GM19468 (cell line): Measurements from ENCODE around the gene A3GALT2.
"Not testable (repeated sequence)": the region's sequence is repeated elsewhere in the genome, so short reads cannot be mapped to it uniquely, and the experiment has no call there.

ENCODE experiments used
- ATAC-seq: cut with Tn5 transposase; IDR thresholded peaks from one replicate; pipeline ENCODE4 v1.9.1; 2021; ENCODE audit warnings: mild to moderate bottlenecking, moderate library complexity, moderate number of reproducible peaks; ENCODE audit not compliant: unreplicated experiment; ENCODE audit errors: extremely low read depth

A3GALT2 gene

DNA sequence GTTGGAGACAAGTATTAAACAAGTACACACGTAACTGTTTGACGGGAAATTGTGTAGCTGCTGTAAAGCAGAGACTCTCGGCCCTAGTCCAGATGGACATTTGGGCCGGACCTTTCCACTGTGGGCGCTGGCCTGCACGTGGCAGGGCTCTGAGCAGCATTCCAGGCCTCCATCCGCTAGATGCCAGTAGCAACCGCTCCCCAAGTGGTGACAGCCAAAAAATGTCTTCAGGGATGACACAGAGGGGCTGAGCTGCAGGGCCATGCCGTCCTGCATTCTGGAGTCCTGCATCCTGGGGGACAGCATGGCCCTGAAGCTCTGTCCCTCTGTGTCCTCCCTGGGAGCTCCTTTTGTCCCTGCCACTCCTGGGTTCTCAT, 24.8 kb downstream of the A3GALT2 start:
- ATAC-seq = no peak

DNA sequence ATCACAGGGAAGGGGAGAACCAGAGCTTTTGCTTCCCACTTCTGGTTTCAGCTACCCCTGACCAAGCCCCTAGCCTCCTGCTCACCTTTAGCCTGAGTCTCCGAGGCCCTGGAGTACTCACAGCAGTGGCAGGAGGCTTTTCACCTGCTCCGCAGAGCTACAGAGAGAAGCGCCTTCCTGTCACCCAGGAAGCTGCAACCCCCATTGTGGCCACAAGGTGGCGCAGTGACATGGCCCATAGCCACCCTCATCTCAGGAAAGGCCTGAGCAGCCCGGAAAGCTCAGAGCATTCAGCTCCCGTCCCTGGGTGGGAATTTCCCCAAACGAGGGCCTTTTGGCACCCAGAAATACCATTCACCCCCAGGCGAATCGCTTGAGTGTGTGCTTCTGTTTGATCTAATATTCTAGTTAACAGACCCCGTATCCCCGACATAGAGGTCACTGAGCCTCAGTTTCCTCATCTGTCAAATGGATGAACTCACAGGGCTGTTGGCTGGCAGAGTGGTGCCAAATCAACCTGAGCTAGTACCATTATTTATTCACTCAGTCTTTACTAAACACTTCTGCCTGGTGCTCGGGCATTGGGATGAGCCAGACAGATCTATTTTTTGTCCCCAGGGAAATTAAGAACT, 25.3 kb downstream of the A3GALT2 start:
- no peak for ATAC-seq

DNA sequence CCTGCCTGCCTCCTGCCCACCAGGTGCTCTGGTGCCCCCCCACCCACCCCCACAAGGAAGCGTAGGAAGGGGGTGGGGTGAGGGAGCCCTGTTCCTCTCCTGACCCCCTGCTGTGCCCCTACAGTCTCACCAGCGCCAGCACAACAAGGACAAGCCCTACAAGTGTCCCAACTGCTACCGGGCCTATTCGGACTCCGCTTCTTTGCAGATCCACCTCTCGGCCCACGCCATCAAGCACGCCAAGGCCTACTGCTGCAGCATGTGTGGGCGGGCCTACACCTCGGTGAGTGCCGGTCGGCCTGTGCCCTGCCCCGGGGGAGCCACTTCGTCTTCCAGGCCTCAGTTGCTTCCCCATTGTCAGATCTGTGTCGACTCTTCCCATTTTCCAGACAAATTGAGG, 25.9 kb downstream of the A3GALT2 start:
- ATAC-seq = no peak

DNA sequence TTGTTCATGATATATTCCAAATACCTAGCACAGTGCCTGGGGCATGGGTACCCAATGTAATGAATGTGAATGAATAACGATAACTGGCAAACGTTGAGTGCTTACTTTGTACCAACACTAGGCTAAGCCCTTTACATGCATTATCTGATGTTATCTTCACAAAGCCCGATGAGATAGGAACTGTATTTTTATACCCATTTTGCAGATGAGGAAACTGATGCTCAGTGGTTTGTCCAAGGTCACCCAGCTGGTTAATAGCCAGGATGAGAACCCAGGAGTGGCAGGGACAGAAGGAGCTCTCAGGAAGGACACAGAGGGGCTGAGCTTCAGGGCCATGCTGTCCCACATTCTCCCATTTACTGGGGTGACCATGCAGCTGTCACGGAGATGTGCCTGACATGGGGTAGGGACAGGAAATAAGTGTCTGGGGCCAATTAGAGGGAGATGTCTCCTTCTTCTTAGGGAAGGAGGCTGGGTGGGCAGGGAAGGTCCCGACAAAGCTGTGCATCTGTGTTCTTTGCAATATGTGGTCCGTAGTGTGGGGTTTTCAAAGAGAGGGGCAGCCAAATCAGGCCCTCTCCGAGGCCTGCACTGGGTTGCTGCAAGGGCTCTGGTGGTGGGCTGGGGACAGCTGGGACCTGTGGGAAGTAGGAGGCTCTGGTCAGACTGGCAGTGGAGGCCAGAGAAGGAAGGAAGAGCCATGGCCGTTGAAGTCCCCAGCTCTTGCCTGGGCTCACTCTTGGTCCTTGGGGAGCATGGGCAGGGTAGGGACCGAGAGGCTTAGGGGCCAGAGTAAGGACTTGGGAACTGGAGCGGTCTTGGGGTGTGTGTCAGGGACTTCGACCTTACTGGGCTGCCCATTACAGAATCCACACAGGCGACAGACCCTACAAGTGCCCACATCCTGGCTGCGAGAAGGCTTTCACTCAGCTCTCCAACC, 26.6 kb downstream of the A3GALT2 start:
- no peak for ATAC-seq

DNA sequence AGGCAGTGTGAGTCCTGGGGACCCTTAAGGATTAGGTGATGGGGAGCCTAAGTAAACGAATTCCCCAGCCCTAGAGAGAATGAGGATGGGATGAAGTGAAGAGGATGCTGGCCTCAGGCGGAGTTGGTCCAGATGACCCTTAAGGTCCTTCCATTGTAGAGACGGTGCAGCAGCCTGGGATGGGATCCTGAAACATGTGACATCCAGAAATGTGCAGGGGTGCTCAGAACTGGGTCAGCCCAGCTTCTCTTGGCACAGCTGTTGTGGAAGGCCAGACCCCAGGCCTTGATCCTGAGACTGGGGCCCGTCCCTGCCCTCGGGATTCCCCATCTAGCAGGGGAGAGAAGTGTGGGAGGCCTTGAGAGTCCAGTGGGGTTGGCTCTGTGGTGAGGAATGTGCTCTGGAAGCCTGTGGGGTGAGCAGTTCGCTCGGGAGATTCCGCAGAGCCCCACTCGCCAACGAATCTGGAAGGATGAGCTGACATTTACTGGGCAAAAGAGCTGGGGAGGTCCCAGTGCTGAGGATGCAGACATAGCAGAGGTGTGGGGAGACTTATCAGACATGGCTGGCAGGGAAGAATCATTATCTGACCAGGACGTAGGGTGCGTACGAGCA, 28.1 kb downstream of the A3GALT2 start:
- ATAC-seq = no peak

DNA sequence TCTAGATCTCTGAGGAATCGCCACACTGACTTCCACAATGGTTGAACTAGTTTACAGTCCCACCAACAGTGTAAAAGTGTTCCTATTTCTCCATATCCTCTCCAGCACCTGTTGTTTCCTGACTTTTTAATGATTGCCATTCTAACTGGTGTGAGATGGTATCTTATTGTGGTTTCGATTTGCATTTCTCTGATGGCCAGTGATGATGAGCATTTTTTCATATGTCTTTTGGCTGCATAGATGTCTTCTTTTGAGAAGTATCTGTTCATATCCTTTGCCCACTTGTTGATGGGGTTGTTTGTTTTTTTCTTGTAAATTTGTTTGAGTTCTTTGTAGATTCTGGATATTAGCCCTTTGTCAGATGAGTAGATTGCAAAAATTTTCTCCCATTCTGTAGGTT, 30.3 kb downstream of the A3GALT2 start:
- not testable (repeated sequence) for ATAC-seq

DNA sequence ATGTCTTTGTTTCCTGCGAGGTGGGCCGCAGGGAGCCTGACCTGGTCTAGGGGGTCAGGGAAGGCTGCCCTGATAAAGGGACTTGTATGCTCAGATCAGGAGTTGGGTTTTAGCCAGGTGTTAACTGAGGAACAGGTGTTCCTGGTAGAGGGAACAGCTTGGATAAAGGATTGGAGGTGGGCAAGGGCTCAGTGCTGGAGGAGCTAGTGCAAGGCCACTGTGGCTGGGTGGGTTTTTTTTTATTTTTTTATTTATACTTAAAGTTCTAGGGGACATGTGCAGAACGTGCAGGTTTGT, 31.1 kb downstream of the A3GALT2 start:
- ATAC-seq = no peak

DNA sequence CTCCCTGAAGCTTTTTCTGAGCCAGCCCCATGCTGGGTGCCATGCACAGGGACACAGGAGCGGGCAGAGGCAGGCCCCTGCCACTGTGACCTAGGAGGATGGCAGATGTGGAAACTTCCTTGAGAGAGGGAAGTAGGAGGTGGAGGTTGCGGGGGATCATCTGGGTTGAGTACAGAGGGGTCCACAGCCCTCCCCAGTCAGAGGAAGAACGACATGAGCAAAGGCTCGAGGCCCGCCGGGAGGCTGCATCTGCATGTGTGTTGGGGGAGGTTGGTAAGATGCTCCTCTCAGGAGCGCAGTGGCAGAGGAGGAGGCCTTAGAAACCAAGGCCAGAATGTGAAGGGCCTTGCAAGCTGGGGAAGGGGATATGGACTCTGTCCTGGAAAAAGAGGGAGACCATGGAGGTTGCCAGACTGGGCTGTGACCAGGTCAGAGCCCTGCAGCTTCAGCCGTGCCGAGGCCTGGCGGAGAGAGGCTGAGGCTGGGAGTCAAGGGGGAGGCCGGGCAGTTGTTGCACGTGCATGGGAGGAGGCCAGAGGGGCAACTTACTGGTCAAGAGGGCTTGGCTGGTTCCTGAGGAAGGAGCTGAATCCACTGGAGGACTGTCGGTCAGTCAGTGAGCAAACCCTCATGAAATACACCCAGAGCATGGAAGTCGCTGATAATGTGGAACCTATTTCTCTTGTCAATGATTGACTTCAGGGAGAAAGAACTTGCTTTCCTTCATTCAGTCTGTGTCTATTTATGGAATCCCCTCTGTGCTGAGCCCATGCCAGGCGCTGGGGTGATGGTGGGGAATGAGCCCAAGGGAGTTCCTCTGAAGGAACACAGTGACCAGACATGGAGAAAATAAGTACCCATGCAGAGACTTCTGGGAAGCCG, 31.7 kb downstream of the A3GALT2 start:
- ATAC-seq = no peak

DNA sequence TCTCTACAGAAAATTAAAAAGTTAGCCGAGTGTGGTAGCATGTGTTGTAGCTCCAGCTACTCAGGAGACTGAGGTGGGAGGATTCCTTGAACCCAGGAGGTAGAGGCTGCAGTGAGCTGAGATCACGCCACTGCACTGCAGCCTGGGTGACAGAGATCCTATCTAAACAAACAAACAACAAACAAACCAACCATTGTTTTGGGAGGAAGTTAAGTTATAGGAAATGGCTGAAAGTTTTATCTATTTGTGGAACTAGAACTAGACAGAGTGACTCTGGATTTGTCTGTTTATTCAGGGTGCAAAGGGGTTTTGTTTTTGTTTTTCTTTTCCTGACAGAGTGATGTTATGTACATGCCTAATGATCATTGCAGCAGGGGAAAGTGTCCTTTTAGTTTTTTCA, 33.6 kb downstream of the A3GALT2 start:
- no peak for ATAC-seq

DNA sequence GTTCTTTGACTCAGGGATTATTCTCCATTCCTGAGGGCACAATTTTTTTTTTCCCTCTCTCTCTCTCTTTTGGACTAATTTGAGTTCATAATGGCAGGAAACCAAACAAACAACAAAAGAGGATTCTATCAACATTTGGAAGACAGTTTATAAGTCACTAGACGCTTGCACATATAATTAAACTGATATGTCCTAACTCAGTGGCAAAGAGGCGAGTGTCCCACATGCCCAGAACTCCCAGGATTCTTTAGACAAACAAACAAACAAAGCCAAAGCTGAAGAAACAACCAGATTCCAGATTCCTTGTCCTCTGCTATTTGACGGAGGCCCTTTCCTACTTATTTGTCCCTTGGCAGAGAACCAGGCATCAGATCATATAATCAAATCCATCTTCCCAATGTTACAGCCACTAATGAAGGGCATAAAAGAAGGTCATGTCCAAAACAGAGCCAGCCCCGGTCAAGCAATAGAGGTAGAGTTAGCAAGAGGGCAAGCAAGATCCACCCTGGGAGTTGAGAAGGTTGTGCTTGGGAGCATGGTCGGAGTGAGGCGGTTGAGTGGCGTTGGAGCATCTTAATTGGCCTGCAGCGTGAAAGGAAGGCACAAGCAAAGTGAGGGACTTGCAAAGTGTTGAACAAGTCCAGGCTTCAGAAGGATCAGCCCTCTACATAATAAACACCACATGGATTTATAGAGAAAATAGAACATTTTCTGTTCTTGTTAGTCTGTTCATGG, 34.3 kb downstream of the A3GALT2 start:
- no peak for ATAC-seq

DNA sequence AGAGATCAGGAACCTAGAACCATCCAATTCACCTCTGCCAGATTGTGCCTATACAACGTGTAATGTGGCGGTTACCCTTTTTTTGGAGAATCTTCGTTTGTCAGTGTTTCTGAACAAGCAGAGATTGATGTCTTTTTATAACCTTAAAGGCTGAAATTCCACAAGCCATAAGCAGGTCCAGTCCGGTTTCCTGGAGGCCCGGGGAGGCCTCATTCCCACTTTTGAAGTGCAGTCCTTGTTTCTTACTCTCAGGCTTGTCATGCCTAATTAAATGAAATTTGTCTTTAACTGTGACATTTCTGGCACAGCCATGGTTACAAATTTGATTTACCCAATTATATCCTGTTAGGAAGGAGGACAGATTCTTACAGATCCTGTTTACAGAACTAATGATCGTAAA, 36.8 kb downstream of the A3GALT2 start:
- no peak for ATAC-seq

DNA sequence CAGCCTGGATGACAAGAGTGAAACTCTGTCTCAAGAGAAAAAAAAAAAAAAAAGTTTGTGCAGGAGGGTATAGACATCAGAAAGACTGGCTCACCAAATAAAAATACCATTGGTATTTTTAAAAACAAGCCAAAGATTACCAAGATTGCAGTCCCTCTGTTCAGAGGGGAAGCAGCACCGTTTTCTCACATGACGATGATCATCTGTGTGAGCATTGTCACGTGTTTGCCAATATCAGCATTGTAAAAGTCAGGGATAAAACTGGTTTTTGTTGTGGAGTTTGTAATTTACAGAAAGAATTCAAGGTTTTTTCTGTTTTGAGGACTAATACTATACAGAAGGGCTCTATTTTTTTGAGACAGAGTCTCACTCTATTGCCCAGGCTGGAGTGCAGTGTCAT, 38.1 kb downstream of the A3GALT2 start:
- ATAC-seq = no peak

DNA sequence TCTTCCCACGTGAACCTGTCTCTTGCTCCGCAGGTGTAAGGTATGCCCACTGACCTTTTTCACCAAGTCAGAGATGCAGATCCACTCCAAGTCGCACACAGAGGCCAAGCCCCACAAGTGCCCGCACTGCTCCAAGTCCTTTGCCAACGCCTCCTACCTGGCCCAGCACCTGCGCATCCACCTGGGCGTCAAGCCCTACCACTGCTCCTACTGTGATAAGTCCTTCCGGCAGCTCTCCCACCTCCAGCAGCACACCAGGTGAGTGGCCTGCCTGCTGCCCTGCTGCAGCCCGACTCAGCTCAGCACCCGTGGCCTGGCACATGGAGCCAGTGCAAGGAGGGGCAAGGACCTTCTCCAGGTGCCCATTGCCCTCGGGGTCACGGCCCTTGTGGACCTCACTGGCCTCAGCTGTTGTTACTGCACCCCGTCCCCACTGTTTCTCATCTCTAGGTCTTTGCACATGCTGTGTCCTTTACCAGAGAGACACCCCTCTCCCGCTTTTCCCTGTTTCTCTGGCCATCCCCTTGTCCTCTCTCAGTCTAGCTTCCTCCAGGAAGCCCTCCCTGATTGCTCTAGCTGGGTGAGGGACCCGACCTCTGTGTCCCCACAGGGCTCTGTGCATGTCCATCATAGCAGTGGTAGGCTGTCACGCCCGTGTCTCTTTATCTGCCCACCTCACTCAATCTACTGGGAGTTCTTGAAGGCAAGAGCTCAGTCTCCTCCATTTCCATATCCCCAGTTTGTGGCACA, 39.2 kb downstream of the A3GALT2 start:
- no peak for ATAC-seq

DNA sequence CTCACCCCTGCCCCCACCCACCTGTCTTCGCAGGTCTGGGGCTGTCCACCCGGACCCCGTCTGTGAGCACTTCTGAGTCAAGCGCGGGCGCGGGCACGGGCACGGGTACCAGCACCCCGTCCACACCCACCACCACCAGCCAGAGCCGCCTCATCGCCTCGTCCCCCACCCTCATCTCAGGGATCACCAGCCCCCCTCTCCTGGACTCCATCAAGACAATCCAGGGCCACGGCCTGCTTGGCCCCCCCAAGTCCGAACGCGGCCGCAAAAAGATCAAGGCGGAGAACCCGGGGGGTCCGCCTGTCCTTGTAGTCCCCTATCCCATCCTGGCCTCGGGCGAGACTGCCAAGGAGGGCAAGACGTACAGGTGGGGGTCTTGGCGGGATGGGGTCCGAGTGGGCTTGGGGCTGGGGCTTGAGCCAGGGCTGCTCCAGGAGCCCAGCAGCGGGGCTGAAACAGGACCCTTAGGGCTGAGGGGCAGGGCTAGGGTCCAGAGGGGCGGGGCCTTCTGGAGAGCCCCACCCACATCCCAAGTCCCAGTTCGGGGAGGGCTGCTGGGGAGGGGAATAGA, 40.7 kb downstream of the A3GALT2 start:
- no peak for ATAC-seq

DNA sequence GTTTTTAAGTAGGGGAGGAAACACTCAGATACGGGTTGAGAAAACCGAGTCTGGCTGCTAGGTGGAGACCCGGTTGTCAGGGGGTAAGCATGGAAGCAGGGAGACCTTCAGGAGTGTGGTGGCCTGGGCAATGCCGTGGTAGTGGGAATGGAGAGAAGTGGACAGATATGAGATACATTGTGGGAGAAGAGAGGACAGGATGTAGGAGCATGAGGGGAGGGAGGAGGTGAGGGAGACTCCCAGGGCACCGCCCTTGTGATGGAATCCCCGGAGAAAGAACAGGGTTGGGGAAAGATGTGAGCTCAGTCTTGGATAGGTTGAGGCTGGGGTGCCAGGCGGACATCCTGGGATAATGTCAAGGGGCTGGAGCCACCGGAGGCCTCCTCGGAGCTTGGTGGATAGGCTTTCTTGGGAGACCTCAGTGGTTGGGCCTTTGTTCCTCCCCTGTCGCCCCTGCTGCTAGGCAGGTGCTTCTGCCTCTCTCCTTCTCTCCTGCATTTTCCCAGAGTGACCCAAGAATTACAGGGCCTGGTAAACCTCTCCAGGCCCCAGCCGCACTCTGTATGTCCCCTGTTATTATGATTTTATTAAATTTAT, 43.3 kb downstream of the A3GALT2 start:
- no peak for ATAC-seq

DNA sequence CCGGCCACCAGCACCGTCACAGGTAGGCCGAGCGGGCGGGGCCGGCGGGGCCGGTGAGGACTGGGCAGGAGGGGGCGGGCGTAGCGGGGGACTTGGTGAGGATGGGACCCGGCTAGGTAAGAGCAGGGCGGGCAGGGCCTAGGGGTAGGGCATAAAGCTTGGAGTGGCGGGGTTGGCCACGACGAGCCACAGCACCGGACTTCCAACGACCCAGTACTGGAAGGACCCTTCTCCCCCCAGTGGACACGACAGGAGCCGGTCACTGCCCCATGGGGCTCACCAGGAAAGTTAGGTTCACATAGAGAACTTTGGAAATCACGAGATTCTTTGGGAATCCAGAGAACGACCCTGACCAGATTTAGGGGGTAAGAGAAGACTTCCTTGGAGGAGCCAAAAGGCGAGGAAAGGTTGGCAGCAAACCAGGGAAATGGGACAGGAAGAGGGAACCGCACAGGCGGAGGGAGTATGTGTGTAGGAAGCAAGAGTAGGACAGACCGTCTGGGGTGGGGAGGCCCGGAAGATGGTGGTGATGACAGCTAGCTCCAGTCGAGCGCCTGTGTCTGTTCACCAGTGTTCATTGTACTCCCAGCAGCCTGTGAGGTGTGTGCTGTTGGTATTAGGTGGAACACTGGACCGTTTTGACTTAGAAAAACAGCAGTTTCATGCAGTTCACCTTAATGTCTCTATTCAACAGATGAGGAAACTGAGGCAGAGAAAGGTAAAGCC, 44.2 kb downstream of the A3GALT2 start:
- no peak for ATAC-seq

DNA sequence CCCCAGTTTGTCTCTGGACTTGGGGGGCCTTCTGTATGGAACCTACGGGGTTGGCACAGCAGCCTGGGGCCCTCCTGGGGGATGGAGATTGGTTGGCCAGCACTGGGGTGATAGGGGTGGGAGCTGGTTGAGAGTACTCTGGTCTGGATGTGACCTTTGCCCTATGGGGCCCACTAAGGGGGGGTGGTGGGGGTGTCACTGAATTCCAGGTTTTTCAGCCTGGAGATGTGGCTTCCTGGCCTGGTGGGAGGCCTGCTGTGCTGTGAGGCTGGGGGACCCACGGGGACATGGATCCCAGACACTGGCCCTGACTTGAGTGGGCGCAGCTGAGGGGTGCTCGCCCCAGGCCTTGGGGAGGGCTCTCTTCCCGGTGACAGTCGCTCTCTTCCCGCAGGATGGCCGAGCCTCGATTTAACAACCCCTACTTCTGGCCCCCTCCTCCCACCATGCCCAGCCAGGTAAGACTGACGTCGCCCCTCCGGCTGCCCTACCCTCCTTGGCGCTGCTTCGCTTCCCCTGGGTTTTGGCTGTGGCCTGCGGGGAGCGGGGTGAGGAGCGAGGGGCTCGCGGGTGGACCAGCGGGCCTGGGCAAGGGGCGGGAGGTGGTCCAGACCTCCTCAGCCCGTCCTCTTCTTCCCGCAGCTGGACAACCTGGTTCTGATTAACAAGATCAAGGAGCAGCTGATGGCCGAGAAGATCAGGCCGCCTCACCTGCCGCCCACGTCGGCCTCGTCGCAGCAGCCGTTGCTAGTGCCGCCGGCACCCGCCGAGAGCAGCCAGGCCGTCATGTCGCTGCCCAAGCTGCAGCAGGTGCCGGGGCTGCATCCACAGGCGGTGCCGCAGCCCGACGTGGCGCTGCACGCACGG, 45.0 kb downstream of the A3GALT2 start:
- ATAC-seq = no peak
